GM06990 (cell line): ENCODE measurements around the gene TOMM40L.

ENCODE experiments used
- DNase-seq: peaks from one replicate; pipeline ENCODE4 v3.0.0-alpha.2; 2011; ENCODE audit not compliant: insufficient read length; ENCODE audit errors: extremely low read depth
- H3K27me3 ChIP-seq: replicated peaks from 2 replicates; pipeline ENCODE4 v1.6.0; 2011; ENCODE audit warnings: low read length; ENCODE audit not compliant: control insufficient read depth, insufficient read depth
- H3K36me3 ChIP-seq: 2 replicates; pipeline ENCODE4 v1.5.1; 2011; ENCODE audit warnings: low read length; ENCODE audit not compliant: control insufficient read depth, insufficient read depth
- H3K4me3 ChIP-seq: replicated peaks from 2 replicates; pipeline ENCODE4 v1.5.1; 2011; ENCODE audit warnings: low read depth, mild to moderate bottlenecking, control low read depth, low read length
- TF ChIP-seq, protein P1 (sequence below): IDR thresholded peaks from 2 replicates; pipeline ENCODE4 v1.5.1; 2011; ENCODE audit warnings: low read length, control low read depth, mild to moderate bottlenecking, inconsistent platforms; ENCODE audit not compliant: insufficient read depth, poor library complexity, severe bottlenecking

Gene TOMM40L

DNA sequence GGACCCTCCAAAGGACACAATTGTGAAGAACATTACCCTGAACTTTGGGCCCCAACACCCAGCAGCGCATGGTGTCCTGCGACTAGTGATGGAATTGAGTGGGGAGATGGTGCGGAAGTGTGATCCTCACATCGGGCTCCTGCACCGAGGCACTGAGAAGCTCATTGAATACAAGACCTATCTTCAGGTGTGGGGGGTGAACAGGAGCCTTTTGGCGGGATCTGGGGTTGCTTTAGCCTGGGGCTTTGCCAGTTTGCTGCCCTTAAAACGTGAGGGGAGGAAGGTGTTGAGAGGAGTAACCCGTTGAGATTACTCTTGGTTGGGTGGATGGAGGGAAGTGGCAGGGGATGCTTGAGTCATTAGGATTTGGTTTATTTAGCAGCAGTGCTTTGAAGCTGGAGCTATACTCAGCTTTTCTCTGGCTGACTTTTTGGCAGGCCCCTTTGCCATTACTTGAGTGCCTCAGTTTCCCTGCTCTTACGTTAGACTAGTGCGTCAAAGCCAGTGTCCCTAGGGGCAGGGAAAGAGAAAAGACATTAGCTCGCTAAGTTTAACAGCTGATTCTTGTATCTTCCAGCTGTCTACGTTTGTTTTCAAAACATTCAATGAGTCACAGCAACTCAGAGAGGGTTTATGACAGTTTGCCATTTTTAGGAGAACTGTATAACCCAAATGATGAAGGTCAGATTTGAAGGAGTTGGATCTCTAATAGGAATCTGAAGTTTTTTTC, 19.3 kb upstream of the TOMM40L start:
- H3K36me3 ChIP-seq, result peaks cover 12% of the 10 kb centered on the region
- no peak overlapping the region for H3K4me3 ChIP-seq
- TF ChIP-seq, protein P1, sequence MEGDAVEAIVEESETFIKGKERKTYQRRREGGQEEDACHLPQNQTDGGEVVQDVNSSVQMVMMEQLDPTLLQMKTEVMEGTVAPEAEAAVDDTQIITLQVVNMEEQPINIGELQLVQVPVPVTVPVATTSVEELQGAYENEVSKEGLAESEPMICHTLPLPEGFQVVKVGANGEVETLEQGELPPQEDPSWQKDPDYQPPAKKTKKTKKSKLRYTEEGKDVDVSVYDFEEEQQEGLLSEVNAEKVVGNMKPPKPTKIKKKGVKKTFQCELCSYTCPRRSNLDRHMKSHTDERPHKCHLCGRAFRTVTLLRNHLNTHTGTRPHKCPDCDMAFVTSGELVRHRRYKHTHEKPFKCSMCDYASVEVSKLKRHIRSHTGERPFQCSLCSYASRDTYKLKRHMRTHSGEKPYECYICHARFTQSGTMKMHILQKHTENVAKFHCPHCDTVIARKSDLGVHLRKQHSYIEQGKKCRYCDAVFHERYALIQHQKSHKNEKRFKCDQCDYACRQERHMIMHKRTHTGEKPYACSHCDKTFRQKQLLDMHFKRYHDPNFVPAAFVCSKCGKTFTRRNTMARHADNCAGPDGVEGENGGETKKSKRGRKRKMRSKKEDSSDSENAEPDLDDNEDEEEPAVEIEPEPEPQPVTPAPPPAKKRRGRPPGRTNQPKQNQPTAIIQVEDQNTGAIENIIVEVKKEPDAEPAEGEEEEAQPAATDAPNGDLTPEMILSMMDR, result no peak
- no peaks in the 10 kb centered on the region for H3K27me3 ChIP-seq
- no peak for DNase-seq

DNA sequence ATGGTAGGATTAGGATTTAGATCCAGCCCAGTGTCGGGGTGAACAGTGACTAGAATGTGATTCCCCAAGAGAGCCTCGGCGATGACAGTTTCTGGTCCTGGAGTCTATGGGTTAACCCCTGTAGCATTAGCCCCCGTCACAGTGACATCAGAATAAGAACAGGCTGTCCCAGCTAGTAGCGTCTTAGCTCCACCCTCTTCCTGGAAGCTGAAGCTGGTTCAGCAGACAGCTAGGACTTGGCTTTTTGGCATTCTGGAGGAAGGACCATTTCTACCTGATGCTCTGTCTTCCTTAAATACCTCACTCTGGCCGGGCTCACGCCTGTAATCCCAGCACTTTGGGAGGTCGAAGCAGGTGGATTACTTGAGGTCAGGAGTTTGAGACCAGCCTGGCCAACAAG, 18.7 kb upstream of the TOMM40L start:
- Histone ChIP-seq H3K27me3 (no peaks in the 10 kb centered on the region), H3K4me3 (no peak overlapping the region), H3K36me3 (peaks cover 16% of the 10 kb centered on the region)
- no peak for DNase-seq
- TF ChIP-seq, protein P1, result no peak

DNA sequence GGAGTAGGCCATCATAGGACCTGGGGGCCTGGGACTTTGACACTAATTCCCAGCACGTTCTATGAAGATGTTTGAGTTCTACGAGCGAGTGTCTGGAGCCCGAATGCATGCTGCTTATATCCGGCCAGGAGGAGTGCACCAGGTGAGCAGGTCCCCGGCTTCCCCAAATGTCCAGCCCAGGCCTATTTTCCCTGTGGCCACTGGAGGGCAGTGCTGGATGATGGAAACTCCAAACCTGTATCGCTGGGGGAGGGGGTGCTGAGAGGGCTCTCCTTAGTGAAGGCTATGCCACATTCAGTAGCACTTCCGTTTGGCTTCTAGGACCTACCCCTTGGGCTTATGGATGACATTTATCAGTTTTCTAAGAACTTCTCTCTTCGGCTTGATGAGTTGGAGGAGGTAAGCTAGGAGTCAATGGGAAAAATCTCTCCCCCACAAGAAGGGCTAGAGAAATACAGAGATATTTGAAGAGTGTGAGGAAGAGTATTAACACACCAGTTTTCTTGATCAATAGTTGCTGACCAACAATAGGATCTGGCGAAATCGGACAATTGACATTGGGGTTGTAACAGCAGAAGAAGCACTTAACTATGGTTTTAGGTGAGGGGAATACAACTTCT, 16.0 kb upstream of the TOMM40L start:
- DNase-seq, result peak; percentile 42
- TF ChIP-seq, protein P1, result peak; percentile 83
- H3K4me3 ChIP-seq, result no peak overlapping the region
- H3K27me3 ChIP-seq, result no peaks in the 10 kb centered on the region
- H3K36me3 ChIP-seq, result peaks cover 22% of the 10 kb centered on the region

DNA sequence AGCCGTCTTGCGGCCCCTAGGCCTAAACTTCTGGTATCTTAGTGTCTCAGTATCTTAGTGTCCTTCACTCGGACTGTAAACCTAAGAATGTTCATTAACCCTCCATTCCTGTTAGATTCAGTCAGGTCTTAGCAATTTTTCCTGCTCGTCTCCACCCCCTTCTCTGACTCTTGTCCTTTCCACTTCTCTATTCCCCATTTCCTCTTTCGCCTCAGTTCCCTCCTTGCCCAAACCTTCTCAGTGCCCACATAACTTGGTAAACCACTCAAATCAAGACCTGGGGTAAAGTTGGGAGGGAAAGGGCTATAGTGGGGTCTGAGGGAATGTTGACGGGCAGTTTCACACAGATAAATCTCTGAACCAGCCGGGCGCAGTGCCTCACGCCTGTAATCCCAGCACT, 11.5 kb upstream of the TOMM40L start:
- peaks cover 19% of the 10 kb centered on the region for H3K36me3 ChIP-seq
- H3K4me3 ChIP-seq, result no peak overlapping the region
- TF ChIP-seq, protein P1, result no peak
- H3K27me3 ChIP-seq, result no peaks in the 10 kb centered on the region
- DNase-seq, result no peak

DNA sequence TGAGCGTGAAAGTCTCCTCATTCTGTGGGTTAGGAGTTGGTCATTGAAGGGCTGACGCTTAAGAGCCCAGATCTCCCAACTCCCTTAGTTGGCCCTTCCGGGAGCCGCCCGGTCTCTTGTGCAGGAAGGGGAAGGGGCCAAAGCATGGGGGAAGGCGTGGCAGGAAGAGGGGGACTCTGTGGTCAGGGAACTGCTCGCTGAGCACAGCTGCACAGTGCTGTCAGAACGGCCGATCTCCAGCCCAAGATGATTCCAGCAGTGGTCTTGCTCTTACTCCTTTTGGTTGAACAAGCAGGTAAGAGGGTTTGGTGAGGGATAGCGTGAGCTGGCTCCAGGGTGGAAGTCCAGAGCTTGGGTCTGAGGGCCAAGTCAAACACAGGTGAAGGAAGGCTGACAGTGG, 10.8 kb upstream of the TOMM40L start, which contains the start of gene FCER1G:
Gene FCER1G (plus strand): TSS at position 220 of the 400 bp plus-strand sequence. CDS start 27 bp downstream, at position 247.
- peaks cover 17% of the 10 kb centered on the region for H3K36me3 ChIP-seq
- H3K27me3 ChIP-seq, result no peaks in the 10 kb centered on the region
- no peak for DNase-seq
- TF ChIP-seq, protein P1, result no peak
- H3K4me3 ChIP-seq, result no peak within 1 kb of the TSS
